K562 (cell line): Measurements from ENCODE around the gene EDRF1. TPM values are rescaled to one million over a fixed set of nuclear protein-coding genes. Genes with fewer than 3 reads are reported as not detected.
"Not testable (repeated sequence)": the region's sequence is repeated elsewhere in the genome, so short reads cannot be mapped to it uniquely, and the experiment has no call there.

Source experiments
- ATAC-seq: fragments of 200-7000 bp; cut with Tn5 transposase; 3 replicates; pipeline ENCODE4 v1.9.1; 2020; ENCODE audit warnings: moderate library complexity
- BruUV-seq: library from RNA; stranded (reverse); fragments of 400-500 nt; replicated peaks from 2 replicates; lab custom pipeline; 2021; lab: Mats Ljungman, UMichigan
- CTCF ChIA-PET: fragments of 300-600 bp; formaldehyde crosslinking; extraction: SDS; loops from one replicate; lab custom pipeline; 2021; ENCODE audit warnings: low intra/inter-chr PET ratio; lab: Yijun Ruan, JAX
- POLR2A ChIA-PET: fragments of 300-600, 350-650 bp; sonication (Branson Sonifier 250); formaldehyde crosslinking; extraction: SDS; loops from one replicate; lab custom pipeline; 2021; ENCODE audit warnings: antibody characterized with exemption, inconsistent platforms; lab: Yijun Ruan, JAX
- DNase-seq, 4 experiments: peaks; one replicate each; pipeline versions ENCODE4 v3.0.0 to v3.0.0-alpha.2; 2011 to 2018; ENCODE audit warnings: low spot score in 3 of 4, mixed read lengths in 3 of 4; ENCODE audit errors: extremely low read depth in 1 of 4
- FAIRE-seq: peaks from 2 replicates; lab custom pipeline; 2011; peaks lifted over from hg19 to GRCh38; lab: Jason Lieb, UNC
- H2AFZ ChIP-seq: 2 replicates; pipeline ENCODE4 v1.6.0; 2011; ENCODE audit warnings: low read depth, low read length, control low read depth, inconsistent platforms
- H3K27ac ChIP-seq: fragments of 200-600 bp; 3 replicates; pipeline ENCODE4 v1.8.0; 2011; ENCODE audit warnings: low read depth, mild to moderate bottlenecking, control low read depth, inconsistent platforms, low read length, moderate library complexity, mixed read lengths; ENCODE audit errors: extremely low read depth
- H3K27me3 ChIP-seq, 2 experiments: fragments of 300-600 bp in 1 of 2; 2 replicates in 1 of 2; 3 replicates in 1 of 2; pipeline versions ENCODE4 v1.6.0 to v1.8.0; 2011; ENCODE audit warnings: inconsistent platforms in 2 of 2, low read length in 2 of 2, mild to moderate bottlenecking in 1 of 2, mixed read lengths in 1 of 2, moderate library complexity in 1 of 2; ENCODE audit not compliant: control insufficient read depth in 2 of 2, insufficient read depth in 2 of 2
- H3K36me3 ChIP-seq: fragments of 300-600 bp; 3 replicates; pipeline ENCODE4 v1.8.0; 2011; ENCODE audit warnings: mild to moderate bottlenecking, low read length, inconsistent platforms; ENCODE audit not compliant: control insufficient read depth, insufficient read depth
- H3K4me1 ChIP-seq, 2 experiments: fragments of 200-600 bp in 1 of 2; replicated peaks in 1 of 2; 2 replicates in 1 of 2; 3 replicates in 1 of 2; pipeline versions ENCODE4 v1.5.1 to v1.8.0; 2011; ENCODE audit warnings: inconsistent platforms in 2 of 2, low read length in 2 of 2, mild to moderate bottlenecking in 1 of 2, mixed read lengths in 1 of 2, moderate library complexity in 1 of 2; ENCODE audit not compliant: control insufficient read depth in 2 of 2, insufficient read depth in 2 of 2
- H3K4me2 ChIP-seq: 2 replicates; pipeline ENCODE4 v1.6.1; 2011; ENCODE audit warnings: low read length, control low read depth, inconsistent platforms, mixed read lengths; ENCODE audit not compliant: insufficient read depth
- H3K4me3 ChIP-seq: fragments of 200-600 bp; sonication (generic), shearing (Covaris generic); 2 replicates; pipeline ENCODE4 v1.5.1; 2016; ENCODE audit warnings: control low read depth, inconsistent platforms
- H3K79me2 ChIP-seq: fragments of 200-600 bp; 3 replicates; pipeline ENCODE4 v1.8.0; 2011; ENCODE audit warnings: low read length, inconsistent platforms; ENCODE audit not compliant: control insufficient read depth, insufficient read depth
- H3K9ac ChIP-seq, 2 experiments: 2 replicates each; pipeline versions ENCODE4 v1.6.0 to v1.6.1; 2011; ENCODE audit warnings: low read depth in 2 of 2, low read length in 2 of 2, control low read depth in 1 of 2, inconsistent platforms in 1 of 2, mild to moderate bottlenecking in 1 of 2, mixed read lengths in 1 of 2; ENCODE audit not compliant: insufficient read depth in 1 of 2
- H3K9me1 ChIP-seq: one replicate; pipeline ENCODE4 v1.6.0; 2011; ENCODE audit warnings: inconsistent platforms, mild to moderate bottlenecking, low read length, moderate library complexity; ENCODE audit not compliant: control insufficient read depth, insufficient read depth
- H3K9me3 ChIP-seq: replicated peaks from 2 replicates; pipeline ENCODE4 v1.5.1; 2011; ENCODE audit warnings: low read depth, low read length, inconsistent platforms; ENCODE audit not compliant: control insufficient read depth, insufficient read depth
- H4K20me1 ChIP-seq: replicated peaks from 2 replicates; pipeline ENCODE4 v1.6.1; 2011; ENCODE audit warnings: low read length, inconsistent platforms, mixed read lengths; ENCODE audit not compliant: control insufficient read depth, insufficient read depth
- WGBS: fragments of 100-300 bp; shearing (Covaris generic); methylation state at CpG from one replicate; pipeline ENCODE4 v1.1.6; 2016; ENCODE audit warnings: low coverage, mixed read lengths; ENCODE audit not compliant: insufficient coverage; ENCODE audit errors: missing lambda C conversion rate; 5-methylcytosine and 5-hydroxymethylcytosine counted together
- in situ Hi-C: fragments of 300-500 bp; cut with MboI; formaldehyde crosslinking; loops from 4 replicates; pipeline ENCODE4 v1.15.0; 2018; ENCODE audit warnings: inconsistent platforms, mixed read lengths
- intact Hi-C: fragments of 100-400 bp; cut with micrococcal nuclease; formaldehyde crosslinking; loops from 2 replicates; pipeline ENCODE4 v1.14.2; 2022
- polyA plus RNA-seq, 8 experiments: library from polyadenylated mRNA; depleted of rRNA in 4 of 8; stranded (reverse) in 5 of 8; unstranded in 3 of 8; fragments of >200 nt; fragmentation: Nextera tagmentation in 2 of 8; fragmentation: Illumina TruSeq in 1 of 8; extraction: Ambion mirVana in 2 of 8; extraction: Trizol in 1 of 8; gene quantifications; 2 replicates each; pipeline versions ENCODE4 v1.2.1 to v1.2.3, GENCODE V29; 2011 to 2014; ENCODE audit warnings: inconsistent platforms in 1 of 8, missing spikeins in 1 of 8
- total RNA-seq, 7 experiments: library from RNA; depleted of rRNA in 6 of 7; stranded (reverse); fragments of >200 nt in 6 of 7; fragmentation: Illumina TruSeq in 2 of 7; extraction: Trizol in 2 of 7; gene quantifications; 2 replicates each; pipeline versions ENCODE4 v1.2.1 to v1.2.3, GENCODE V29; 2011 to 2021; ENCODE audit warnings: low replicate concordance in 1 of 7
- TF ChIP-seq, protein P1 (sequence below), 2 experiments: IDR thresholded peaks; 2 replicates each; pipeline ENCODE4 v1.6.1; 2011; ENCODE audit warnings: borderline replicate concordance in 1 of 2, control low read depth in 1 of 2, low read depth in 1 of 2, low read length in 1 of 2, mild to moderate bottlenecking in 1 of 2, mixed read lengths in 1 of 2, moderate library complexity in 1 of 2; ENCODE audit not compliant: insufficient read depth in 1 of 2, insufficient read length in 1 of 2, poor library complexity in 1 of 2, severe bottlenecking in 1 of 2; ENCODE audit errors: extremely low read depth in 1 of 2
- TF ChIP-seq, protein P2 (sequence below): fragments of 250-450 bp; sonication (Bioruptor Pico); IDR thresholded peaks from 2 replicates; pipeline ENCODE4 v1.4.0; 2020

Gene EDRF1
- total and polyA plus RNA-seq, 9 of the 15 experiments (the other 6 are each of a cell fraction or from before 2014, with no cell fraction given): 7.6 to 26.0 (median 18.6) TPM

DNA sequence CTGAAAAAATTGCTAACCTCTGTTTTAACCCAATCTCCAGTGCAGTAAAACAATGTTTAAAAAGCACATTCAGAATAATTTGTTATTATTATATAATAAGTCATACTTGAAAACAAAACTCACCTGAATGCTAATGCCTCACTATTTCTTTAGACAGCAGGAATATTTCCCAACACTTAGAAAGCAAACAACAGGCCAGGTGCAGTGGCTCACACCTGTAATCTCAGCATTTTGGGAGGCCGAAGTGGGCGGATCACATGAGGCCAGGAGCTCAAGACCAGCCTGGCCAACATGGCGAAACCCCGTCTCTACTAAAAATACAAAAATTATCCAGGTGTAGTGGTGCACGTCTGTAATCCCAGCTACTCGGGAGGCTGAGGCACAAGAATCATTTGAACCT, 22.6 kb upstream of the EDRF1 start:
- CTCF ChIA-PET, H3K9me1 ChIP-seq, in situ Hi-C loops, DNase-seq, H3K4me3 ChIP-seq, H3K4me2 ChIP-seq, H3K4me1 ChIP-seq, H3K36me3 ChIP-seq, H4K20me1 ChIP-seq, H3K9me3 ChIP-seq, FAIRE-seq, H2AFZ ChIP-seq, BruUV-seq, intact Hi-C loops, ATAC-seq, H3K9ac ChIP-seq, H3K27ac ChIP-seq, H3K79me2 ChIP-seq, POLR2A ChIA-PET: not testable (repeated sequence)
- peaks cover 3 to 37% of the 10 kb centered on the region in 2 experiments; a peak in 4 of 5 replicates for H3K27me3 ChIP-seq
- 2% methylated on average over 6 of the region's 6 CpGs for WGBS

DNA sequence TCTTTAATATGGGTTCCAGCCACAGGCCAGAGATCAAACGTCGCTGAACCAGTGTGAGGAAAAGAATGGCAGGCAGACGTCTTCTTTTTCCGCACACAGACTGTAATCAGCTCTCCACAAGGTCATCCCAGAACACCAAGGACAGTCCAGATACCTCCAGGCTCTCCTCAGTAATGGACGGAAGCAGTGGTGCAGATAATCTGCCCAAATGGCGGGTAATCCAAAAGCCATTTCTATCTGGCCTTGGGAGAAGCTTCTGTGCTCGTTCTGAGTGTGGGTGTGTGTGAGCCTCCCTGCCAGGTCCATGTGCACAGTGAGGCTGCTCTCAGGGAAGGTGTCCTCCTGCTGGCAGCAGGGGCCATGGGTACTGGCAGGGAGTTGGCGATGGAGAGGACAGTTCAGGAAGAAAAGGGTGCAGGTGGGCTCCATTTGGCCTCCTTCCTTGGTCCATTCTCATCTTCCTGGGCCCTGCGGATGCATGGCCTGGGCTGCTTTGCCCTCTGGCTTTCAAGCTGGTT, 21.0 kb upstream of the EDRF1 start:
- POLR2A ChIA-PET: no interaction called here
- Histone ChIP-seq H3K4me3 (no peak overlapping the region), H3K9ac (peak overlapping the region in 1 of 2 experiments; percentile 45; a peak in 1 of 4 replicates), H3K4me1 (no peaks in the 10 kb centered on the region), H3K27me3 (peaks cover 0 to 28% of the 10 kb centered on the region in 2 experiments; a peak in 2 of 5 replicates), H2AFZ (no peak overlapping the region), H3K79me2 (no peaks in the 10 kb centered on the region), H3K27ac (no peak overlapping the region), H3K9me3 (no peaks in the 10 kb centered on the region), H4K20me1 (no peaks in the 10 kb centered on the region), H3K4me2 (no peak overlapping the region), H3K9me1 (no peaks in the 10 kb centered on the region), H3K36me3 (no peaks in the 10 kb centered on the region)
- no TSS peak for BruUV-seq
- CTCF ChIA-PET: no interaction called here
- TF ChIP-seq, protein P1, sequence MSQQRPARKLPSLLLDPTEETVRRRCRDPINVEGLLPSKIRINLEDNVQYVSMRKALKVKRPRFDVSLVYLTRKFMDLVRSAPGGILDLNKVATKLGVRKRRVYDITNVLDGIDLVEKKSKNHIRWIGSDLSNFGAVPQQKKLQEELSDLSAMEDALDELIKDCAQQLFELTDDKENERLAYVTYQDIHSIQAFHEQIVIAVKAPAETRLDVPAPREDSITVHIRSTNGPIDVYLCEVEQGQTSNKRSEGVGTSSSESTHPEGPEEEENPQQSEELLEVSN (IDR thresholded peaks at IDR 0.05; ENCODE audit: borderline replicate concordance in 1 of 2, extremely low read depth in 1 of 2, insufficient read depth in 1 of 2, insufficient read length in 1 of 2, low read depth in 1 of 2, low read length in 1 of 2, poor library complexity in 1 of 2, severe bottlenecking in 1 of 2): no peak
- TF ChIP-seq, protein P2, sequence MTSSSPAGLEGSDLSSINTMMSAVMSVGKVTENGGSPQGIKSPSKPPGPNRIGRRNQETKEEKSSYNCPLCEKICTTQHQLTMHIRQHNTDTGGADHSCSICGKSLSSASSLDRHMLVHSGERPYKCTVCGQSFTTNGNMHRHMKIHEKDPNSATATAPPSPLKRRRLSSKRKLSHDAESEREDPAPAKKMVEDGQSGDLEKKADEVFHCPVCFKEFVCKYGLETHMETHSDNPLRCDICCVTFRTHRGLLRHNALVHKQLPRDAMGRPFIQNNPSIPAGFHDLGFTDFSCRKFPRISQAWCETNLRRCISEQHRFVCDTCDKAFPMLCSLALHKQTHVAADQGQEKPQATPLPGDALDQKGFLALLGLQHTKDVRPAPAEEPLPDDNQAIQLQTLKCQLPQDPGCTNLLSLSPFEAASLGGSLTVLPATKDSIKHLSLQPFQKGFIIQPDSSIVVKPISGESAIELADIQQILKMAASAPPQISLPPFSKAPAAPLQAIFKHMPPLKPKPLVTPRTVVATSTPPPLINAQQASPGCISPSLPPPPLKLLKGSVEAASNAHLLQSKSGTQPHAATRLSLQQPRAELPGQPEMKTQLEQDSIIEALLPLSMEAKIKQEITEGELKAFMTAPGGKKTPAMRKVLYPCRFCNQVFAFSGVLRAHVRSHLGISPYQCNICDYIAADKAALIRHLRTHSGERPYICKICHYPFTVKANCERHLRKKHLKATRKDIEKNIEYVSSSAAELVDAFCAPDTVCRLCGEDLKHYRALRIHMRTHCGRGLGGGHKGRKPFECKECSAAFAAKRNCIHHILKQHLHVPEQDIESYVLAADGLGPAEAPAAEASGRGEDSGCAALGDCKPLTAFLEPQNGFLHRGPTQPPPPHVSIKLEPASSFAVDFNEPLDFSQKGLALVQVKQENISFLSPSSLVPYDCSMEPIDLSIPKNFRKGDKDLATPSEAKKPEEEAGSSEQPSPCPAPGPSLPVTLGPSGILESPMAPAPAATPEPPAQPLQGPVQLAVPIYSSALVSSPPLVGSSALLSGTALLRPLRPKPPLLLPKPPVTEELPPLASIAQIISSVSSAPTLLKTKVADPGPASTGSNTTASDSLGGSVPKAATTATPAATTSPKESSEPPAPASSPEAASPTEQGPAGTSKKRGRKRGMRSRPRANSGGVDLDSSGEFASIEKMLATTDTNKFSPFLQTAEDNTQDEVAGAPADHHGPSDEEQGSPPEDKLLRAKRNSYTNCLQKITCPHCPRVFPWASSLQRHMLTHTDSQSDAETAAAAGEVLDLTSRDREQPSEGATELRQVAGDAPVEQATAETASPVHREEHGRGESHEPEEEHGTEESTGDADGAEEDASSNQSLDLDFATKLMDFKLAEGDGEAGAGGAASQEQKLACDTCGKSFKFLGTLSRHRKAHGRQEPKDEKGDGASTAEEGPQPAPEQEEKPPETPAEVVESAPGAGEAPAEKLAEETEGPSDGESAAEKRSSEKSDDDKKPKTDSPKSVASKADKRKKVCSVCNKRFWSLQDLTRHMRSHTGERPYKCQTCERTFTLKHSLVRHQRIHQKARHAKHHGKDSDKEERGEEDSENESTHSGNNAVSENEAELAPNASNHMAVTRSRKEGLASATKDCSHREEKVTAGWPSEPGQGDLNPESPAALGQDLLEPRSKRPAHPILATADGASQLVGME (CRISPR knock-in tag): no peak
- intact Hi-C loops (no loop called here), in situ Hi-C loops (no loop called here)
- 2% methylated on average over 8 of the region's 9 CpGs for whole genome bisulfite sequencing
- no peak for DNase-seq
- ATAC-seq: no peak; the same call in 2 of the 3 replicates
- no peak for FAIRE-seq
